ENCODE measurements around the gene SLC30A7.

SLC30A7 gene

GRCh38 chr1:100874433-100874832 lies 21.5 kb upstream of the SLC30A7 start:
- Histone ChIP-seq H3K14ac (ENCODE audit: low read length in 2 of 2) (no peak overlapping the region), H2BK5ac (ENCODE audit: low read depth, low read length, poor library complexity, severe bottlenecking) (no peak overlapping the region), H3K27me3 (ENCODE audit: control insufficient read depth in 1 of 2, insufficient read depth in 1 of 2, low read length in 2 of 2) (no peaks in the 10 kb centered on the region), H3K4me1 (ENCODE audit: control insufficient read depth, insufficient read depth, low read depth, low read length) (no peaks in the 10 kb centered on the region), H3K4me2 (ENCODE audit: low read length, poor library complexity, severe bottlenecking) (no peak overlapping the region), H3K36me3 (ENCODE audit: control insufficient read depth in 1 of 2, insufficient read depth in 2 of 2, low read depth in 1 of 2, low read length in 2 of 2) (peaks cover 3 to 18% of the 10 kb centered on the region in 2 experiments), H3K79me1 (replicated peaks; ENCODE audit: low read length, poor library complexity, severe bottlenecking) (peaks cover 4% of the 10 kb centered on the region), H4K8ac (ENCODE audit: low read length) (no peak overlapping the region), H2BK12ac (ENCODE audit: low read length in 2 of 2) (no peak overlapping the region), H3K18ac (ENCODE audit: low read depth in 1 of 2, low read length in 2 of 2) (no peak overlapping the region), H3K9ac (ENCODE audit: low read length) (no peak overlapping the region), H3K4ac (ENCODE audit: low read depth in 1 of 2, low read length in 2 of 2) (no peak overlapping the region), H3K4me3 (ENCODE audit: insufficient read depth in 1 of 2, low read depth in 1 of 2, low read length in 2 of 2) (no peak overlapping the region), H3K9me3 (ENCODE audit: control insufficient read depth, low read length) (no peaks in the 10 kb centered on the region), H2BK120ac (ENCODE audit: low read depth, low read length) (no peak overlapping the region), H4K91ac (ENCODE audit: low read length) (no peak overlapping the region), H2BK15ac (ENCODE audit: low read depth, poor library complexity, severe bottlenecking) (no peak overlapping the region), H2AFZ (ENCODE audit: low read depth, low read length) (no peak overlapping the region), H2AK5ac (ENCODE audit: low read length, severe bottlenecking) (no peak overlapping the region), H3K27ac (ENCODE audit: low read length, poor library complexity, severe bottlenecking) (no peak overlapping the region), H3K23ac (ENCODE audit: low read length in 2 of 2) (no peak overlapping the region)
- WGBS: 87% methylated on average over 2 of the region's 2 CpGs
- no peak for DNase-seq

GRCh38 chr1:100875228-100875627 lies 20.7 kb upstream of the SLC30A7 start:
- Histone ChIP-seq H3K4me2 (ENCODE audit: low read length, poor library complexity, severe bottlenecking) (no peak overlapping the region), H3K36me3 (ENCODE audit: control insufficient read depth in 1 of 2, insufficient read depth in 2 of 2, low read depth in 1 of 2, low read length in 2 of 2) (peaks cover 3 to 18% of the 10 kb centered on the region in 2 experiments), H4K91ac (ENCODE audit: low read length) (no peak overlapping the region), H3K4ac (ENCODE audit: low read depth in 1 of 2, low read length in 2 of 2) (no peak overlapping the region), H3K9me3 (ENCODE audit: control insufficient read depth, low read length) (no peaks in the 10 kb centered on the region), H2AK5ac (ENCODE audit: low read length, severe bottlenecking) (no peak overlapping the region), H2BK5ac (ENCODE audit: low read depth, low read length, poor library complexity, severe bottlenecking) (no peak overlapping the region), H3K27me3 (ENCODE audit: control insufficient read depth in 1 of 2, insufficient read depth in 1 of 2, low read length in 2 of 2) (no peaks in the 10 kb centered on the region), H2BK15ac (ENCODE audit: low read depth, poor library complexity, severe bottlenecking) (no peak overlapping the region), H2BK120ac (ENCODE audit: low read depth, low read length) (no peak overlapping the region), H3K14ac (ENCODE audit: low read length in 2 of 2) (no peak overlapping the region), H3K4me1 (ENCODE audit: control insufficient read depth, insufficient read depth, low read depth, low read length) (no peaks in the 10 kb centered on the region), H2AFZ (ENCODE audit: low read depth, low read length) (no peak overlapping the region), H3K79me1 (replicated peaks; ENCODE audit: low read length, poor library complexity, severe bottlenecking) (peaks cover 4% of the 10 kb centered on the region), H3K23ac (ENCODE audit: low read length in 2 of 2) (no peak overlapping the region), H3K9ac (ENCODE audit: low read length) (no peak overlapping the region), H3K18ac (ENCODE audit: low read depth in 1 of 2, low read length in 2 of 2) (no peak overlapping the region), H3K4me3 (ENCODE audit: insufficient read depth in 1 of 2, low read depth in 1 of 2, low read length in 2 of 2) (no peak overlapping the region), H2BK12ac (ENCODE audit: low read length in 2 of 2) (no peak overlapping the region), H4K8ac (ENCODE audit: low read length) (no peak overlapping the region), H3K27ac (ENCODE audit: low read length, poor library complexity, severe bottlenecking) (no peak overlapping the region)
- no peak for DNase-seq
- WGBS: 100% methylated on average over 1 of the region's 3 CpGs

GRCh38 chr1:100876291-100876690 lies 19.6 kb upstream of the SLC30A7 start:
- Histone ChIP-seq H3K4ac (ENCODE audit: low read depth in 1 of 2, low read length in 2 of 2) (no peak overlapping the region), H3K9ac (ENCODE audit: low read length) (no peak overlapping the region), H3K4me1 (ENCODE audit: control insufficient read depth, insufficient read depth, low read depth, low read length) (no peaks in the 10 kb centered on the region), H3K27ac (ENCODE audit: low read length, poor library complexity, severe bottlenecking) (no peak overlapping the region), H3K27me3 (ENCODE audit: control insufficient read depth in 1 of 2, insufficient read depth in 1 of 2, low read length in 2 of 2) (no peaks in the 10 kb centered on the region), H2BK15ac (ENCODE audit: low read depth, poor library complexity, severe bottlenecking) (no peak overlapping the region), H2BK120ac (ENCODE audit: low read depth, low read length) (no peak overlapping the region), H2AK5ac (ENCODE audit: low read length, severe bottlenecking) (no peak overlapping the region), H3K23ac (ENCODE audit: low read length in 2 of 2) (no peak overlapping the region), H3K4me2 (ENCODE audit: low read length, poor library complexity, severe bottlenecking) (no peak overlapping the region), H3K9me3 (ENCODE audit: control insufficient read depth, low read length) (no peaks in the 10 kb centered on the region), H2BK12ac (ENCODE audit: low read length in 2 of 2) (no peak overlapping the region), H3K18ac (ENCODE audit: low read depth in 1 of 2, low read length in 2 of 2) (no peak overlapping the region), H3K36me3 (ENCODE audit: control insufficient read depth in 1 of 2, insufficient read depth in 2 of 2, low read depth in 1 of 2, low read length in 2 of 2) (peaks cover 3 to 18% of the 10 kb centered on the region in 2 experiments), H3K14ac (ENCODE audit: low read length in 2 of 2) (no peak overlapping the region), H3K79me1 (replicated peaks; ENCODE audit: low read length, poor library complexity, severe bottlenecking) (peaks cover 4% of the 10 kb centered on the region), H2BK5ac (ENCODE audit: low read depth, low read length, poor library complexity, severe bottlenecking) (no peak overlapping the region), H2AFZ (ENCODE audit: low read depth, low read length) (no peak overlapping the region), H4K8ac (ENCODE audit: low read length) (no peak overlapping the region), H4K91ac (ENCODE audit: low read length) (no peak overlapping the region), H3K4me3 (ENCODE audit: insufficient read depth in 1 of 2, low read depth in 1 of 2, low read length in 2 of 2) (no peak overlapping the region)
- no peak for DNase-seq

GRCh38 chr1:100879422-100879821 lies 16.5 kb upstream of the SLC30A7 start:
- H2BK15ac ChIP-seq (ENCODE audit: low read depth, poor library complexity, severe bottlenecking): no peak overlapping the region
- no peak overlapping the region for H2BK12ac ChIP-seq (ENCODE audit: low read length in 2 of 2)
- H3K18ac ChIP-seq (ENCODE audit: low read depth in 1 of 2, low read length in 2 of 2): no peak overlapping the region
- H3K79me1 ChIP-seq (replicated peaks; ENCODE audit: low read length, poor library complexity, severe bottlenecking): peaks cover 11% of the 10 kb centered on the region
- H3K27me3 ChIP-seq (ENCODE audit: control insufficient read depth in 1 of 2, insufficient read depth in 1 of 2, low read length in 2 of 2): no peaks in the 10 kb centered on the region
- H3K27ac ChIP-seq (ENCODE audit: low read length, poor library complexity, severe bottlenecking): no peak overlapping the region
- no peak overlapping the region for H4K91ac ChIP-seq (ENCODE audit: low read length)
- peak; percentile 37 for DNase-seq
- no peak overlapping the region for H2AFZ ChIP-seq (ENCODE audit: low read depth, low read length)
- H4K8ac ChIP-seq (ENCODE audit: low read length): no peak overlapping the region
- H3K23ac ChIP-seq (ENCODE audit: low read length in 2 of 2): no peak overlapping the region
- no peak overlapping the region for H2AK5ac ChIP-seq (ENCODE audit: low read length, severe bottlenecking)
- no peak overlapping the region for H3K4me3 ChIP-seq (ENCODE audit: insufficient read depth in 1 of 2, low read depth in 1 of 2, low read length in 2 of 2)
- no peak overlapping the region for H3K4ac ChIP-seq (ENCODE audit: low read depth in 1 of 2, low read length in 2 of 2)
- no peak overlapping the region for H2BK5ac ChIP-seq (ENCODE audit: low read depth, low read length, poor library complexity, severe bottlenecking)
- no peak overlapping the region for H2BK120ac ChIP-seq (ENCODE audit: low read depth, low read length)
- H3K4me2 ChIP-seq (ENCODE audit: low read length, poor library complexity, severe bottlenecking): no peak overlapping the region
- H3K14ac ChIP-seq (ENCODE audit: low read length in 2 of 2): no peak overlapping the region
- H3K4me1 ChIP-seq (ENCODE audit: control insufficient read depth, insufficient read depth, low read depth, low read length): no peaks in the 10 kb centered on the region
- no peaks in the 10 kb centered on the region for H3K9me3 ChIP-seq (ENCODE audit: control insufficient read depth, low read length)
- H3K36me3 ChIP-seq (ENCODE audit: control insufficient read depth in 1 of 2, insufficient read depth in 2 of 2, low read depth in 1 of 2, low read length in 2 of 2): peaks cover 3 to 9% of the 10 kb centered on the region in 2 experiments
- no peak overlapping the region for H3K9ac ChIP-seq (ENCODE audit: low read length)

All from mesenchymal stem cell (in vitro differentiated cells and primary cell).